Neural progenitor cell (in vitro differentiated cells): ENCODE data around the gene ARHGEF26.

Experiments
- CTCF ChIP-seq: fragments of 200-600 bp; sonication (generic); IDR thresholded peaks from 2 replicates; pipeline ENCODE4 v1.5.1; 2017; ENCODE audit warnings: antibody characterized with exemption, mild to moderate bottlenecking
- EZH2 ChIP-seq: fragments of 200-600 bp; sonication (generic); IDR thresholded peaks from 2 replicates; pipeline ENCODE4 v1.6.1; 2017; ENCODE audit warnings: antibody characterized with exemption, mild to moderate bottlenecking, moderate library complexity
- EZH2phosphoT487 ChIP-seq: fragments of 200-600 bp; sonication (generic); IDR thresholded peaks from 2 replicates; pipeline ENCODE4 v1.6.1; 2017; ENCODE audit warnings: antibody characterized with exemption

GRCh38 chr3:154144825-154145465 is 23.8 kb downstream of the ARHGEF26 start:
- no peak for TF ChIP-seq CTCF
- TF ChIP-seq EZH2 = no peak
- no peak for TF ChIP-seq EZH2phosphoT487
